Thoracic aorta (tissue), 2 donors: ENCODE measurements around the gene GMPR2. TPM values are rescaled to one million over a fixed set of nuclear protein-coding genes. Genes with fewer than 3 reads are reported as not detected.
A peak's percentile ranks its signal among the peaks of the same experiment; 100 is the strongest.
"Not testable (repeated sequence)": the region's sequence is repeated elsewhere in the genome, so short reads cannot be mapped to it uniquely, and the experiment has no call there.

Experiments used
- ATAC-seq: fragments of 150-250 bp; one replicate; pipeline ENCODE4 v1.8.0; 2017; ENCODE audit warnings: low read depth; ENCODE audit not compliant: insufficient number of reproducible peaks, low FRiP score
- DNase-seq: peaks from one replicate; pipeline ENCODE4 v3.0.0-alpha.2; 2020; ENCODE audit warnings: low spot score
- H3K27ac ChIP-seq, 2 donors: fragments of 200-600 bp; sonication (generic); 1 replicate in 1 of 2; 2 replicates in 1 of 2; pipeline ENCODE4 v1.5.1; 2016; ENCODE audit warnings: mild to moderate bottlenecking in 2 of 2, moderate library complexity in 2 of 2
- H3K27me3 ChIP-seq: fragments of 200-600 bp; sonication (generic); replicated peaks from 2 replicates; pipeline ENCODE4 v1.6.0; 2016; ENCODE audit warnings: mild to moderate bottlenecking; ENCODE audit not compliant: insufficient read depth
- H3K36me3 ChIP-seq: fragments of 200-600 bp; sonication (generic); one replicate; pipeline ENCODE4 v1.5.1; 2016
- H3K4me1 ChIP-seq, 2 donors: fragments of 200-600 bp; sonication (generic); 1 replicate in 1 of 2; 2 replicates in 1 of 2; pipeline versions ENCODE4 v1.5.1 to v1.6.0; 2016; ENCODE audit warnings: low read depth in 2 of 2, mild to moderate bottlenecking in 1 of 2; ENCODE audit not compliant: control insufficient read depth in 1 of 2
- H3K4me3 ChIP-seq: fragments of 200-600 bp; sonication (generic); 2 replicates; pipeline ENCODE4 v1.5.1; 2016; ENCODE audit warnings: mild to moderate bottlenecking
- H3K9me3 ChIP-seq: fragments of 200-600 bp; sonication (generic); 2 replicates; pipeline ENCODE4 v1.5.1; 2016
- total RNA-seq, 2 donors: library from RNA; depleted of rRNA; stranded (reverse); fragments of >200 nt; gene quantifications; one replicate each; pipeline versions ENCODE4 v1.1.0 to v1.2.3, GENCODE V29; 2016
- TF ChIP-seq, protein P1 (sequence below): fragments of 200-600 bp; sonication (generic); IDR thresholded peaks from one replicate; pipeline ENCODE4 v1.5.1; 2019; ENCODE audit warnings: antibody characterized with exemption

Gene GMPR2
- total RNA-seq, 2 donors from 2014 or later = 39.2 to 51.3 TPM

DNA sequence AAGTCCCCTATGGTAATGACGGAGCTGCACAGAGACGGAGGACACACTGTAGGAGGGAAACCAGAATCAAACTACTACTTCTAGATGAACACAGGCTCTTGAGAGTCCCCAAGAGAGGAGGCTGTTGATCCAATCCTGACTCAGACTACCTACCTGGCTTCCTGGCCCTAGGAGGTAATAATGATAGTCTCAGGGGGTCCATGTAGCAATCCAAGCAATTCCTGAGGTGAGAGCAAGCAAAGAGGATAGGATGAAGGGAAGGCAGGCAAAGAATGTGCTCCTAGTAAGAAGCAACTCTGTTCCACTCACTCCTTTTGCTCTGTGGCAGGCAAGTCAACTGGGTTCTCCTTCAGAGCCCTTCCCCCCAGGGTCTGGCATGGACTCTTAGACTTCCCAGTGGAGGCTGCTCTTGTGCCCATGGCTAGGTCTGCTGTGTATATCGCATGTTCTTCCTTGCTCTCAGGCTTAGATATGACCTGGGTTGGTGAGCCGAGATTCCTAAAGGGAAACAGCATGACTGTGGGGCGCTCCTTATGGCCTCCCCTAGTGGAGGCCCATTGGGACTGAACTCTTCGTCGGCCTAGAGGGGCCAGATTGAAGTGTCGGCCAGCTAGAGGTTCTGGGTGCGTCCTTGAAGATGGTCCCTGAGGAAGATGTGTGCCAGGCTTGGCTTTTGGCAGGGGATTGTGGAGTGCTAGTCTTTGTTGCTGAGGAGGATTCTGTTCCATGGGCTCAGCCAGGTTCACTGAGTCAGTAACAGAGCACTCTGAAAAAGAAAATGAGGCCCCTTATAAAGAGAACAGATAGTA is 7.6 kb downstream of the GMPR2 start:
- Histone ChIP-seq H3K36me3 (peaks cover 46% of the 10 kb centered on the region), H3K27me3 (no peaks in the 10 kb centered on the region), H3K9me3 (no peaks in the 10 kb centered on the region), H3K4me1 (peaks cover 19 to 39% of the 10 kb centered on the region in 2 donors), H3K27ac (peak overlapping the region; percentile 92 to 98), H3K4me3 (no peak overlapping the region)
- DNase-seq (no peak), ATAC-seq (no peak)
- TF ChIP-seq, protein P1, sequence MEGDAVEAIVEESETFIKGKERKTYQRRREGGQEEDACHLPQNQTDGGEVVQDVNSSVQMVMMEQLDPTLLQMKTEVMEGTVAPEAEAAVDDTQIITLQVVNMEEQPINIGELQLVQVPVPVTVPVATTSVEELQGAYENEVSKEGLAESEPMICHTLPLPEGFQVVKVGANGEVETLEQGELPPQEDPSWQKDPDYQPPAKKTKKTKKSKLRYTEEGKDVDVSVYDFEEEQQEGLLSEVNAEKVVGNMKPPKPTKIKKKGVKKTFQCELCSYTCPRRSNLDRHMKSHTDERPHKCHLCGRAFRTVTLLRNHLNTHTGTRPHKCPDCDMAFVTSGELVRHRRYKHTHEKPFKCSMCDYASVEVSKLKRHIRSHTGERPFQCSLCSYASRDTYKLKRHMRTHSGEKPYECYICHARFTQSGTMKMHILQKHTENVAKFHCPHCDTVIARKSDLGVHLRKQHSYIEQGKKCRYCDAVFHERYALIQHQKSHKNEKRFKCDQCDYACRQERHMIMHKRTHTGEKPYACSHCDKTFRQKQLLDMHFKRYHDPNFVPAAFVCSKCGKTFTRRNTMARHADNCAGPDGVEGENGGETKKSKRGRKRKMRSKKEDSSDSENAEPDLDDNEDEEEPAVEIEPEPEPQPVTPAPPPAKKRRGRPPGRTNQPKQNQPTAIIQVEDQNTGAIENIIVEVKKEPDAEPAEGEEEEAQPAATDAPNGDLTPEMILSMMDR = no peak

DNA sequence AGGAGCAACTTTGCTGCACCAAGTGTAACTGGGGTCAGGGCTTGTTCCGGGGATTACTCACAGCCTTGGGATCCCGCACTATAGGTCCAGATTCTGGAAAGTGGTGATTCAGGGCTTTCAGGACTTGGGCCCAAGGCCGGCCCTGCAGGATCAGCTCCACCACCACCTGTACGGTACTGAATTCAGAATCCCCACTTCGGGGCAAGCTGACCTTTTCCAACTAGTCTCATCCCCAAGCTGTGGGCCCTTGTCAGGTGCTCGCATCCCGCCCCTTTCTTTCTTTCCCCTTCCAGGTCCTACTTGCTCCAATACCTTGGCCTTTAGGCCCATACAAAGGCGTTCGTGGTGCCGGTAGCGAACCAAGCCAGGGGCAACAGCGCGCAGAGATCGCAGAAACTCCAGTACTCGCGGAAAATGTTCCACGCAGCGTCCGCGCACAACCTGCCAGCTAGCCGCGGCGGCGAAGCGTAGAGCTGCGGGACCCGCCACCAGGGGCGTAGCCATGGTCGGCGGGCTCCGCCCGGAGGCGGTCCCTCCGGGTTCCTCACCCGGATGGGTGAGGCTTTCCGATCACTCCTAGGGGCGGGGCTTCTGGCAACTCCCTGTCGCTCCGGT is 9.2 kb downstream of the GMPR2 start:
- peak overlapping the region; percentile 92 to 98 for H3K27ac ChIP-seq
- peak overlapping the region; percentile 76 for H3K4me3 ChIP-seq
- H3K4me1 ChIP-seq = peaks cover 19 to 39% of the 10 kb centered on the region in 2 donors
- H3K27me3 ChIP-seq = no peaks in the 10 kb centered on the region
- TF ChIP-seq, protein P1 = peak; percentile 62
- H3K9me3 ChIP-seq = no peaks in the 10 kb centered on the region
- H3K36me3 ChIP-seq = peaks cover 32% of the 10 kb centered on the region
- peak; percentile 72 for DNase-seq
- ATAC-seq = peak; percentile 82

- ATAC-seq (no peak), DNase-seq (no peak)
- H3K9me3 ChIP-seq = no peaks in the 10 kb centered on the region
- peak overlapping the region; percentile 92 to 98 for H3K27ac ChIP-seq
- peaks cover 20% of the 10 kb centered on the region for H3K36me3 ChIP-seq
- H3K4me1 ChIP-seq = peaks cover 19 to 39% of the 10 kb centered on the region in 2 donors
- no peaks in the 10 kb centered on the region for H3K27me3 ChIP-seq
- peak overlapping the region; percentile 76 for H3K4me3 ChIP-seq
- TF ChIP-seq, protein P1 = no peak
Measured at GRCh38 chr14:24243336-24243836, 10.7 kb downstream of the GMPR2 start.

GRCh38 chr14:24245350-24245749 is 12.6 kb downstream of the GMPR2 start:
- H3K9me3 ChIP-seq, H3K36me3 ChIP-seq, H3K27me3 ChIP-seq, H3K4me3 ChIP-seq, H3K27ac ChIP-seq, ATAC-seq, DNase-seq: not testable (repeated sequence)
- peaks cover 11 to 21% of the 10 kb centered on the region in 2 donors for H3K4me1 ChIP-seq

DNA sequence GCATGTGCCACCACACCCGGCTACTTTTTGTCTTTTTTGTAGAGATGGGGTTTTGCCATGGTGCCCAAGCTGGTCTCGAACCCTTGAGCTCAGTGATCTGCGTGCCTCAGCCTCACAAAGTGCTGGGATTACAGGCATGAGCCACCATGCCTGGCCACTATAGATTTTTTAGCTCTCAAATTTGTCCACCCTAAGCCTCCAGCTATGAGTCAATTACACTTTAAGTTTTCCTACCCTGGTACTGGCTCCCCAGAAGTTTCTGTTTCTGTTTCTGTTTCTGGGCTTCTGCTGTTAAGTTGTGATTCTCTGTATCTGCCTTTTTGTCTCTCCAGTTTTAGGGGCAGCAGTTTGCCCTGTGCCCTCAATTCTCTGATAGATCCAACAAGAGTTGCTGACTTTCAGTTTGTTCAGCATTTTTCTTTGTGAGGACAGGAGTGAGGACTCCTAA is 14.1 kb downstream of the GMPR2 start:
- no peak for ATAC-seq
- Histone ChIP-seq H3K9me3 (no peaks in the 10 kb centered on the region), H3K36me3 (no peaks in the 10 kb centered on the region), H3K4me1 (peaks cover 0 to 8% of the 10 kb centered on the region in 2 donors), H3K4me3 (no peak overlapping the region), H3K27me3 (no peaks in the 10 kb centered on the region), H3K27ac (no peak overlapping the region)
- TF ChIP-seq, protein P1 = no peak
- DNase-seq = no peak
